BLaER1 treated with 17β-estradiol and CSF1 and Interleukin-3, amounts not matched to agents 10 nM and 100 nM (cell line): Measurements from ENCODE around the gene CADM1.

ENCODE experiments used
- H3K27ac ChIP-seq, 11 experiments: shearing (Covaris generic); formaldehyde crosslinking; 2 replicates each; pipeline ENCODE4 v1.8.1; 2022
- H3K27me3 ChIP-seq, 11 experiments: shearing (Covaris generic); formaldehyde crosslinking; 2 replicates each; pipeline ENCODE4 v1.8.1; 2022
- H3K36me3 ChIP-seq, 11 experiments: shearing (Covaris generic); formaldehyde crosslinking; 2 replicates each; pipeline ENCODE4 v1.8.1; 2022
- H3K4me1 ChIP-seq, 10 experiments: shearing (Covaris generic); formaldehyde crosslinking; 2 replicates each; pipeline ENCODE4 v1.8.1; 2022
- H3K4me2 ChIP-seq, 11 experiments: shearing (Covaris generic); formaldehyde crosslinking; 2 replicates each; pipeline ENCODE4 v1.8.1; 2022
- H3K4me3 ChIP-seq, 10 experiments: shearing (Covaris generic); formaldehyde crosslinking; 2 replicates each; pipeline ENCODE4 v1.8.1; 2022
- H3K9ac ChIP-seq, 11 experiments: shearing (Covaris generic); formaldehyde crosslinking; 2 replicates each; pipeline ENCODE4 v1.8.1; 2022
- H3K9me3 ChIP-seq, 11 experiments: shearing (Covaris generic); formaldehyde crosslinking; replicated peaks in 1 of 11; 2 replicates each; pipeline ENCODE4 v1.8.1; 2022
- H4K20me1 ChIP-seq, 11 experiments: shearing (Covaris generic); formaldehyde crosslinking; 2 replicates each; pipeline ENCODE4 v1.8.1; 2022
- Cebpa-rat ChIP-seq, 11 experiments: shearing (Covaris generic); IDR thresholded peaks; 2 replicates each; pipeline ENCODE4 v1.8.1; 2022

Gene CADM1

DNA sequence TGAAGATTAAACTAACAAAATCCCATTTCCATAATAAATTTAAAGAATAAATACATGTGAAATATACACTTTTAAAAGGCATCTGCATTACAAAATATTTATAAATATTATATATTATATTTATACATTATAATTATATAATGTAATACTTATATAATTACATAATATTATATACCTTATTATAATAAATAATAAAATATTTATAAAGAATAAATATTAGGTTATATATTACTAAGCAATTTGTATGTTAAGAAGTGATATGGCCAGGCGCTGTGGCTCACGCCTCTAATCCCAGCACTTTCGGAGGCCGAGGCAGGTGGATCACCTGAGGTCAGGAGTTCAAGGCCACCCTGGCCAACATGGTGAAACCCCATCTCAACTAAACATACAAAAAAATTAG is 97.8 kb downstream of the CADM1 start:
- Histone ChIP-seq H3K9ac (no peak overlapping the region), H3K27me3 (no peaks in the 10 kb centered on the region), H3K4me3 (no peak overlapping the region), H3K36me3 (no peaks in the 10 kb centered on the region), H4K20me1 (no peaks in the 10 kb centered on the region), H3K4me2 (no peak overlapping the region), H3K4me1 (no peaks in the 10 kb centered on the region), H3K27ac (no peak overlapping the region), H3K9me3 (no peaks in the 10 kb centered on the region)
- no peak for TF ChIP-seq Cebpa-rat (IDR thresholded peaks at IDR 0.05)

DNA sequence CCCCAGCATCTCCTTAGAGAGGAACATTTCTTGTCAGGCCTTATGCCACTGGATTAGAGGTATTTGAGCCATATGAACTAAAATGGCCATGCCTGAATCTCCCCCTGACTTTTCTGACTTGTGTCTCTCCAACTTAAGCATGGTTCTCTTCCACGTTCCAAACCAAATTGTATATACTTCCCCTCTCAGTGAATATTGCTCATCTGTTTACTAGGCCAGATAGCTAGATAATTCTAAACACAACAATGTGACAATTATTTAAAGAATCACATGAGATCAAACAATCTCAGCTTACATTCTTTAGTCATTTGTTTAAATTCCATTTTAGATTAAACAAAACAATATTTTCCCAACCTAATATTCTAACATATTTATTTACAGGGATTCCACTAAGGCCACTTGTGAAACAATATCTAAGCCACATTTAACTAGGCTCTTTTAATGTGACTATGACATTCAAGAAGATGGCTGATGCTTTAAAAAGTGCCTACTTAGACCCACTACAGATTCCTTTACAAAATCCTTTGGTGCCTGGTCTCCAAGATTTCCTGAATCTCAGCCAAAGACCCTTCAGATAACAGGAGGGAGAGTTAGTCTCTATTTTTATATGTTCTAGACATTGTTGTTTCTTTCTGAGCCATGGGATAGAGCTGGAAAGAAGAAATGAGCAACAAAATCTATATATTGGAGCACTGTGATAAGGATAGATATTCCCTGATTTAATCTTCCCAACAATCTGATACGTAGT is 105.7 kb downstream of the CADM1 start:
- Histone ChIP-seq H3K27ac (no peak overlapping the region), H3K9me3 (no peaks in the 10 kb centered on the region), H4K20me1 (no peaks in the 10 kb centered on the region), H3K27me3 (no peaks in the 10 kb centered on the region), H3K4me1 (no peaks in the 10 kb centered on the region), H3K4me3 (no peak overlapping the region), H3K36me3 (no peaks in the 10 kb centered on the region), H3K4me2 (no peak overlapping the region), H3K9ac (no peak overlapping the region)
- TF ChIP-seq Cebpa-rat (IDR thresholded peaks at IDR 0.05), result no peak

DNA sequence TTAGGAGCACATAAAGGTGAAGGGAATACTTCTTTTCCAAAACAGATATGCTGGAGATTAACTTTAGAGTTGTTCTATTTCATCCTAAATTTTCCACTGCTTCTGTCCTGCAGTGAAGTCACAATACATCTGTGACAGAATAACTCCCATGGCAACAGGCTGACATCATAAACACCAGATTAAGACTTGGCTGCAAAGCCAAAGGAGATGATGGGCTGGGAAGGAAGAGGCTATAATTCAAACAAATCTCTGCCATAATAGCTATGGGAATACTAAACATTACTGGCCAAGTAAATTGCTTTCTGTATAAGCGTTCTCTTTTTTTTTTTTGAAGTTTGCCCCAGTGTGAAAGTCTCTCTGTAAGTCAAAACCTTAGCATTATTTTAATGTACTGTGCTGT is 107.7 kb downstream of the CADM1 start:
- Histone ChIP-seq H3K4me3 (no peak overlapping the region), H3K9me3 (no peaks in the 10 kb centered on the region), H3K36me3 (no peaks in the 10 kb centered on the region), H3K9ac (no peak overlapping the region), H3K27me3 (no peaks in the 10 kb centered on the region), H3K4me1 (no peaks in the 10 kb centered on the region), H3K4me2 (no peak overlapping the region), H3K27ac (no peak overlapping the region), H4K20me1 (no peaks in the 10 kb centered on the region)
- no peak for TF ChIP-seq Cebpa-rat (IDR thresholded peaks at IDR 0.05)

DNA sequence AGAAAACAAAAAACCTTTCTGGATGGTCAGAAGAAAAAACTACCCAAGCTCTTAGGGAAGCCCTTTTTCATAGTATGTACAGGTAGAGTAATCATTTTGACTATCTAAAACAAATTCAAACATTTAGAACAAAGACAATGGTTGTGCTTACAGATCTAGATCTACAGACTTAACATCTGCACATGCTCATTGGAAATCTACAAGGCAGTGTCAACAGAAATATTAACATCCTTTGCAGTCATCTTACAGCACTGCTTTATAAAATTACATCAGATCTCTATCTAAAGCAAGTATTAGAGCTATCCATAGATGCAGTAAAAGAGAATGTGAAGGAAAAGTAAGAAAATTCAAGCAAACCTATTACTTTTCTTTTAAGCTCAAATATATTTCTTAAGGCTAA is 110.3 kb downstream of the CADM1 start:
- no peak overlapping the region for H3K4me2 ChIP-seq
- no peak overlapping the region for H3K27ac ChIP-seq
- no peaks in the 10 kb centered on the region for H3K9me3 ChIP-seq
- H3K4me1 ChIP-seq, result peaks cover 0 to 11% (median 3%) of the 10 kb centered on the region in 10 experiments; a peak in 7 of 20 replicates
- H3K36me3 ChIP-seq, result no peaks in the 10 kb centered on the region
- no peak overlapping the region for H3K9ac ChIP-seq
- H3K4me3 ChIP-seq, result no peak overlapping the region
- no peaks in the 10 kb centered on the region for H3K27me3 ChIP-seq
- no peak for TF ChIP-seq Cebpa-rat (IDR thresholded peaks at IDR 0.05)
- H4K20me1 ChIP-seq, result no peaks in the 10 kb centered on the region

DNA sequence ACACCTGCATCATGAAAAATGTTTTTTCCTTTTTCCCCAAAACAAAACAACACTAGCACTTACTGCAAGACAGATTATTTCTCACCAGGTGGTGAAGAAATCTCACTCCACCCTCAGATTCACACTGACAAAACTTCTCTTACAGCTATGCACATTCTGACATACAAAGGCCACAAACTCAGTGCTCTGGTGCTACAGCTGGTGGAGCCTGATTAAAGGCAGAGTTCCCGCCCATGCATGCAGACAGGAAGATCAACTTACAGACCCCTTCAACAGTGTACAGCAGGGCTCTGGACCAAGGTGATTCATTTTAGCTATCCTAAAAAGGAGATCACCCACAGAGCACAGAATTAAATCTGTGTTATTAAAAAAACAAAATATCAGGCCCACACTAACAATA is 112.6 kb downstream of the CADM1 start:
- no peaks in the 10 kb centered on the region for H3K27me3 ChIP-seq
- H3K9me3 ChIP-seq, result no peaks in the 10 kb centered on the region
- peaks cover 0 to 11% (median 3%) of the 10 kb centered on the region in 10 experiments; a peak in 7 of 20 replicates for H3K4me1 ChIP-seq
- H4K20me1 ChIP-seq, result no peaks in the 10 kb centered on the region
- no peak overlapping the region for H3K4me2 ChIP-seq
- no peak overlapping the region for H3K27ac ChIP-seq
- no peak overlapping the region for H3K9ac ChIP-seq
- no peak for TF ChIP-seq Cebpa-rat (IDR thresholded peaks at IDR 0.05)
- no peak overlapping the region for H3K4me3 ChIP-seq
- no peaks in the 10 kb centered on the region for H3K36me3 ChIP-seq

DNA sequence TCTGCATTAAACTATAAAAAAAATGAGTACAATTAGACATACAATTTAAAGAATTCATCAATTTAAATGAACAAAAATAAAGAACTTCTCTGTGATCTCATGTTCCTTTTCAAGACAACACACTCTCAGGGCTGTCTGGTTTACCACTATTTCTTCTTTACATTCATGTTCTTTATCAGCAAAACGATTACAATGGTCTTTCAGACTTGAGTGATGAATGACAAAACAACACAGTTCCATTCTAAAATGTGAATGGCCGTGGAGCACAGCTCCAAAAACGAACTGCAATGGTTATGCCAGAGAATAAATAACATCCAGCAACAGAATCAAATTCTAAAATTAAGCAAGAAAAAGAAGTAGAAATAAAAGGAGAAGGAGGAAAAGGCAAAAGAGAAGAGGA is 113.1 kb downstream of the CADM1 start:
- H3K4me3 ChIP-seq, result no peak overlapping the region
- H3K27ac ChIP-seq, result no peak overlapping the region
- no peaks in the 10 kb centered on the region for H3K9me3 ChIP-seq
- H3K36me3 ChIP-seq, result no peaks in the 10 kb centered on the region
- H3K27me3 ChIP-seq, result no peaks in the 10 kb centered on the region
- no peaks in the 10 kb centered on the region for H4K20me1 ChIP-seq
- TF ChIP-seq Cebpa-rat (IDR thresholded peaks at IDR 0.05), result no peak
- no peak overlapping the region for H3K4me2 ChIP-seq
- H3K4me1 ChIP-seq, result peaks cover 0 to 11% (median 3%) of the 10 kb centered on the region in 10 experiments; a peak in 7 of 20 replicates
- no peak overlapping the region for H3K9ac ChIP-seq

DNA sequence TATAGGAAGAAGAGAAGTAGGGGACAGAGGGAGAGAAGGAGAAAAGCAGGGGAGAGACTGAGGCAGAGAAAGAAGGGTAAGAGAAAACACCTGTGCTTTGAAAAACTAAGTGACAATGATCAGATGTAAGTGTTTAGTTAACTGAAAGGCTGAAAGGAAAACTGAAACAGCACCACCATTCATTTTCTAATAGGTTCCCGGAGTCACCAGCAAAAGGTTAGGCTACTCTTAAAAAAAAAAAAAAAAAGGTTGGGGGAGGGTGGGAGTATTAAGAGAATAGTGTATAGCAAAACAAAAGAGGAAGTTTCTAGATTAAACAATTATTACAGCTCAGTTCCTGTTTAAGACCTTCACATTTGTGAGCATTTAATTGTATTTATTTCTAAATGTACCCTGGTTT is 113.8 kb downstream of the CADM1 start:
- TF ChIP-seq Cebpa-rat (IDR thresholded peaks at IDR 0.05), result no peak
- H3K4me3 ChIP-seq, result no peak overlapping the region
- H3K9me3 ChIP-seq, result no peaks in the 10 kb centered on the region
- peak overlapping the region in 4 of 11 experiments; percentile 31 to 74 (median 43); a peak in 8 of 22 replicates for H3K4me2 ChIP-seq
- H4K20me1 ChIP-seq, result no peaks in the 10 kb centered on the region
- no peak overlapping the region for H3K27ac ChIP-seq
- H3K27me3 ChIP-seq, result no peaks in the 10 kb centered on the region
- H3K36me3 ChIP-seq, result no peaks in the 10 kb centered on the region
- H3K9ac ChIP-seq, result no peak overlapping the region
- H3K4me1 ChIP-seq, result peaks cover 0 to 11% (median 3%) of the 10 kb centered on the region in 10 experiments; a peak in 7 of 20 replicates

DNA sequence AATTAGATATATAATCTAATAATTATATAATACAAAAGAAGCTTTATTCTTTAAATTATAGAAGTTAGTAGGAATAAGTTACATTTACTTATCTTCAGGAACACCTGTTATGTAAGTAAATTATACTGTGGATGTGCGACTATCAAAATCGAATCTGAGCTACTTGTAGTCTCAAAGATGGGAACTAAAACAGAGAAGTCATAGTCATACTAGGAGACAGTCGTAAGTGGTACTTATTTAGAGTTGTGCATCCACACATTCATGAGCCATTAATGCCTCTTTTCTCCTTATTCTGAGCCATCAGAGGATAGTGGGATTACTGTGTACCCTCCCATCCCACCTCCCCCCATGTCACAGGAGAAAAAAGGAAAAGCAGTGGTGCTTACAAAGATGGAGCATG is 114.4 kb downstream of the CADM1 start:
- Histone ChIP-seq H3K4me2 (peak overlapping the region in 3 of 11 experiments; percentile 31 to 74 (median 55); a peak in 5 of 22 replicates), H3K9ac (no peak overlapping the region), H3K4me1 (peaks cover 0 to 11% (median 3%) of the 10 kb centered on the region in 10 experiments; a peak in 7 of 20 replicates), H4K20me1 (no peaks in the 10 kb centered on the region), H3K27me3 (no peaks in the 10 kb centered on the region), H3K4me3 (no peak overlapping the region), H3K36me3 (no peaks in the 10 kb centered on the region), H3K27ac (no peak overlapping the region), H3K9me3 (no peaks in the 10 kb centered on the region)
- TF ChIP-seq Cebpa-rat (IDR thresholded peaks at IDR 0.05), result no peak

DNA sequence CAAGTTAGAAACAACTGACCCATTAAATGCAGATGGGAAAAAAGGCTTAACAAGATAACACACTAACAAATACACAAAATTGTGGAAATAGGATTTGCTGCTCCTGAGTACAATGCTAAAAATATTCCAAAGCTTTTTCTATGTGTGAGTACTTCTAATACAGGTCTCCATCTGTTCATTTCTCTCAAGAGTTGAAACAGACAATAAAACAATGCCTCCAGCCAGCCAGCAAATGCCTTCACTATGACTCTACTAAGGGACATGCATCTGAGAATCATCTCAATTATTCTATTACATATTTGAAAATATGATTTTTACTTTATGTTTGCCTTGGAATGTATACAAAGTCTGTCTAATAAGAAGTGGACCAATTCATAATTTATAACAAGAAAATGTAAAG is 119.0 kb downstream of the CADM1 start:
- TF ChIP-seq Cebpa-rat (IDR thresholded peaks at IDR 0.05), result no peak
- H3K27me3 ChIP-seq, result no peaks in the 10 kb centered on the region

DNA sequence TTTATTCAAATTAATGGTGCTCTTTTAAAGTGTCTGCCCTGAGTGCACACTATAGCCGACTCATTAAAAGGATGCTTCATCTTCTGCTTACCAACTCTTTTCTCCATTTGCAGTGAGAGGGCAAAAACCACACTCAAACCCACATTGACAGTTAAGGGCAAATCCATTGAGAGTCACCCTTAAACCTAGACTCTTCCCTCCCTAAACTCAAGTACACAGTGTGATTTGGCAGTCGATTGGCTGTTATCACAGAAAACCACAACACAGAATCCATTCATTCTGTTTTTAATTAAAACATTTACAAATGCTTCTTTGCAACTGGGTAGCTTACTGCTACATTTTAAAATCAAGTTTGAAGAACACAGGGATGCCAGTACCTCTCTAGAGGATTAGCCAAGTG is 120.0 kb downstream of the CADM1 start:
- no peak for TF ChIP-seq Cebpa-rat (IDR thresholded peaks at IDR 0.05)
- Histone ChIP-seq H3K27me3 (no peaks in the 10 kb centered on the region), H3K4me1 (peaks cover 0 to 17% (median 0%) of the 10 kb centered on the region in 10 experiments; a peak in 4 of 20 replicates), H3K4me2 (no peak overlapping the region), H3K4me3 (no peak overlapping the region), H3K27ac (no peak overlapping the region), H3K36me3 (no peaks in the 10 kb centered on the region), H3K9me3 (no peaks in the 10 kb centered on the region), H4K20me1 (no peaks in the 10 kb centered on the region), H3K9ac (no peak overlapping the region)

More for the DNA sequence above, 119.0 kb downstream of the CADM1 start:
- H3K4me1 ChIP-seq, result peaks cover 0 to 13% (median 2%) of the 10 kb centered on the region in 10 experiments; a peak in 7 of 20 replicates
- H4K20me1 ChIP-seq, result no peaks in the 10 kb centered on the region
- H3K36me3 ChIP-seq, result no peaks in the 10 kb centered on the region
- H3K4me2 ChIP-seq, result no peak overlapping the region
- H3K9me3 ChIP-seq, result no peaks in the 10 kb centered on the region
- H3K9ac ChIP-seq, result no peak overlapping the region
- no peak overlapping the region for H3K4me3 ChIP-seq
- H3K27ac ChIP-seq, result no peak overlapping the region
